Esophagus squamous epithelium (tissue), 4 donors: ENCODE measurements around the gene OR52B6.

Experiments used
- POLR2A ChIP-seq, 4 donors: fragments of 450-650 bp; IDR thresholded peaks; one replicate each; pipeline ENCODE4 v1.6.1; 2017; ENCODE audit warnings: antibody characterized with exemption in 4 of 4, mild to moderate bottlenecking in 4 of 4, moderate library complexity in 3 of 4
- TF ChIP-seq, protein P1 (sequence below), 6 experiments: fragments of 450-650 bp in 4 of 6; fragments of 200-600 bp in 2 of 6; sonication (generic) in 2 of 6; IDR thresholded peaks; one replicate each; pipeline ENCODE4 v1.5.1; 2016 to 2019; ENCODE audit warnings: antibody characterized with exemption in 6 of 6, mild to moderate bottlenecking in 4 of 6, moderate library complexity in 4 of 6

GRCh38 chr11:5575152-5575551 lies 5.5 kb upstream of the OR52B6 start:
- TF ChIP-seq, protein P1, sequence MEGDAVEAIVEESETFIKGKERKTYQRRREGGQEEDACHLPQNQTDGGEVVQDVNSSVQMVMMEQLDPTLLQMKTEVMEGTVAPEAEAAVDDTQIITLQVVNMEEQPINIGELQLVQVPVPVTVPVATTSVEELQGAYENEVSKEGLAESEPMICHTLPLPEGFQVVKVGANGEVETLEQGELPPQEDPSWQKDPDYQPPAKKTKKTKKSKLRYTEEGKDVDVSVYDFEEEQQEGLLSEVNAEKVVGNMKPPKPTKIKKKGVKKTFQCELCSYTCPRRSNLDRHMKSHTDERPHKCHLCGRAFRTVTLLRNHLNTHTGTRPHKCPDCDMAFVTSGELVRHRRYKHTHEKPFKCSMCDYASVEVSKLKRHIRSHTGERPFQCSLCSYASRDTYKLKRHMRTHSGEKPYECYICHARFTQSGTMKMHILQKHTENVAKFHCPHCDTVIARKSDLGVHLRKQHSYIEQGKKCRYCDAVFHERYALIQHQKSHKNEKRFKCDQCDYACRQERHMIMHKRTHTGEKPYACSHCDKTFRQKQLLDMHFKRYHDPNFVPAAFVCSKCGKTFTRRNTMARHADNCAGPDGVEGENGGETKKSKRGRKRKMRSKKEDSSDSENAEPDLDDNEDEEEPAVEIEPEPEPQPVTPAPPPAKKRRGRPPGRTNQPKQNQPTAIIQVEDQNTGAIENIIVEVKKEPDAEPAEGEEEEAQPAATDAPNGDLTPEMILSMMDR (IDR thresholded peaks at IDR 0.05) = no peak
- TF ChIP-seq POLR2A (IDR thresholded peaks at IDR 0.05) = no peak
